A549 (cell line): Measurements from ENCODE around the gene WFDC9. TPM values are rescaled to one million over a fixed set of nuclear protein-coding genes. Genes with fewer than 3 reads are reported as not detected.

Source experiments
- ATAC-seq, 2 experiments: fragments of 200-7000 bp in 1 of 2; fragments of >200 bp in 1 of 2; cut with Nextera tagmentation in 1 of 2; cut with Tn5 transposase in 1 of 2; 3 replicates each; pipeline versions ENCODE4 v1.8.0 to v1.9.1; 2018 to 2020; ENCODE audit warnings: mild to moderate bottlenecking in 1 of 2, moderate library complexity in 1 of 2
- CTCF ChIA-PET: fragments of 300-600 bp; sonication (Branson Sonifier 250); formaldehyde crosslinking; extraction: SDS; loops from one replicate; lab custom pipeline; 2021; ENCODE audit warnings: antibody characterized with exemption, inconsistent platforms; lab: Yijun Ruan, JAX
- POLR2A ChIA-PET: fragments of 350-600 bp; formaldehyde crosslinking; extraction: SDS; loops from one replicate; lab custom pipeline; 2021; ENCODE audit warnings: antibody characterized with exemption, inconsistent platforms; lab: Yijun Ruan, JAX
- DNase-seq, 2 experiments: peaks; one replicate each; pipeline versions ENCODE4 v3.0.0 to v3.0.0-alpha.2; 2011 to 2016; ENCODE audit warnings: low read depth in 1 of 2, low spot score in 1 of 2
- FAIRE-seq: peaks from 2 replicates; lab custom pipeline; 2011; peaks lifted over from hg19 to GRCh38; lab: Jason Lieb, UNC
- H3K27ac ChIP-seq, 2 experiments: fragments of >200 bp; sonication (Bioruptor Twin); formaldehyde crosslinking; 3 replicates each; pipeline ENCODE4 v1.5.1; 2016 to 2017
- H3K4me1 ChIP-seq: fragments of >200 bp; sonication (Bioruptor Twin); formaldehyde crosslinking; 3 replicates; pipeline ENCODE4 v1.6.1; 2016
- H3K4me2 ChIP-seq: fragments of >200 bp; sonication (Bioruptor Twin); formaldehyde crosslinking; 3 replicates; pipeline ENCODE4 v1.6.1; 2016
- H3K4me3 ChIP-seq: fragments of >200 bp; sonication (Bioruptor Twin); formaldehyde crosslinking; 3 replicates; pipeline ENCODE4 v1.5.1; 2016
- H3K9me3 ChIP-seq: fragments of >200 bp; sonication (Bioruptor Twin); formaldehyde crosslinking; 3 replicates; pipeline ENCODE4 v1.6.1; 2016
- CHD4 ChIP-seq: fragments of 200-600 bp; sonication (generic); IDR thresholded peaks from 2 replicates; pipeline ENCODE4 v1.6.1; 2016; ENCODE audit warnings: antibody characterized with exemption, mild to moderate bottlenecking, borderline replicate concordance
- CTCF ChIP-seq: fragments of >200 bp; sonication (Bioruptor Twin); formaldehyde crosslinking; IDR thresholded peaks from 3 replicates; pipeline ENCODE4 v1.5.1; 2016
- ELK1 ChIP-seq: fragments of 150-350 bp; IDR thresholded peaks from 2 replicates; pipeline ENCODE4 v1.6.1; 2014; ENCODE audit warnings: low read depth, mild to moderate bottlenecking, low read length
- FOSL2 ChIP-seq, 2 experiments: fragments of 450-650 bp in 1 of 2; fragments of >200 bp in 1 of 2; sonication (Bioruptor Twin) in 1 of 2; formaldehyde crosslinking; IDR thresholded peaks; 2 replicates each; pipeline versions ENCODE4 v1.5.0 to v1.6.1; 2016 to 2020; ENCODE audit warnings: mild to moderate bottlenecking in 1 of 2, moderate library complexity in 1 of 2
- GATA3 ChIP-seq: IDR thresholded peaks from 2 replicates; pipeline ENCODE4 v1.6.1; 2012; ENCODE audit warnings: borderline replicate concordance
- HEYL ChIP-seq: fragments of 250-450 bp; sonication (Bioruptor Pico); IDR thresholded peaks from 2 replicates; pipeline ENCODE4 v1.8.0; 2021; ENCODE audit warnings: mild to moderate bottlenecking, moderate library complexity
- NPAS2 ChIP-seq: fragments of 250-450 bp; sonication (Bioruptor Pico); IDR thresholded peaks from 2 replicates; pipeline ENCODE4 v1.8.0; 2022; ENCODE audit warnings: mild to moderate bottlenecking, moderate library complexity, borderline replicate concordance
- POLR2A ChIP-seq: IDR thresholded peaks from 2 replicates; pipeline ENCODE4 v1.6.1; 2012; ENCODE audit warnings: mild to moderate bottlenecking, low read length
- RAD21 ChIP-seq, 2 experiments: fragments of >200 bp in 1 of 2; sonication (Bioruptor Twin) in 1 of 2; formaldehyde crosslinking in 1 of 2; IDR thresholded peaks in 1 of 2; conservative IDR thresholded peaks in 1 of 2; 2 replicates in 1 of 2; 3 replicates in 1 of 2; pipeline ENCODE4 v1.6.1; 2012 to 2018; ENCODE audit warnings: inconsistent platforms in 1 of 2
- REST ChIP-seq: fragments of 200-600 bp; sonication (generic); IDR thresholded peaks from 2 replicates; pipeline ENCODE4 v1.6.1; 2016; ENCODE audit warnings: antibody characterized with exemption, mild to moderate bottlenecking, moderate library complexity
- RFX5 ChIP-seq: fragments of 450-650 bp; IDR thresholded peaks from 2 replicates; pipeline ENCODE4 v1.7.1; 2014; ENCODE audit warnings: antibody characterized with exemption, mild to moderate bottlenecking, moderate library complexity
- TFCP2L1 ChIP-seq: fragments of 250-450 bp; sonication (Bioruptor Pico); IDR thresholded peaks from 2 replicates; pipeline ENCODE4 v1.5.0; 2021; ENCODE audit warnings: mild to moderate bottlenecking
- USF2 ChIP-seq: fragments of 450-650 bp; IDR thresholded peaks from 2 replicates; pipeline ENCODE4 v1.6.1; 2014; ENCODE audit warnings: antibody characterized with exemption
- ZC3H11A ChIP-seq: fragments of 450-650 bp; IDR thresholded peaks from 2 replicates; pipeline ENCODE4 v1.6.1; 2014; ENCODE audit warnings: antibody characterized with exemption, mild to moderate bottlenecking
- ZFP36 ChIP-seq: fragments of 450-650 bp; IDR thresholded peaks from 2 replicates; pipeline ENCODE4 v1.6.1; 2014; ENCODE audit warnings: borderline replicate concordance; ENCODE audit not compliant: partially characterized antibody
- WGBS: methylation state at CpG from one replicate; pipeline ENCODE4 v1.1.6; 2017; ENCODE audit errors: missing lambda C conversion rate; 5-methylcytosine and 5-hydroxymethylcytosine counted together
- polyA plus RNA-seq, 4 experiments: library from polyadenylated mRNA; depleted of rRNA in 3 of 4; stranded (reverse); fragments of >200 nt; fragmentation: RNase III in 1 of 4; extraction: RNeasy Plus Mini Kit Qiagen cat#74134 plus additional on column Dnase treatment in 1 of 4; gene quantifications; 2 replicates in 3 of 4; 3 replicates in 1 of 4; pipeline ENCODE4 v1.2.3, GENCODE V29; 2011 to 2017

Gene WFDC9
- polyA plus RNA-seq, 2 of the 4 experiments (the other 2 are of a cell fraction), result not detected

- Histone ChIP-seq H3K4me1 (no peaks in the 10 kb centered on the region), H3K4me2 (no peak overlapping the region), H3K9me3 (no peaks in the 10 kb centered on the region), H3K4me3 (no peak overlapping the region), H3K27ac (no peak overlapping the region)
- ATAC-seq, result no peak
- no peak for DNase-seq
- ChIA-PET POLR2A (no interaction called here), CTCF (no interaction called here)
- no peak for TF ChIP-seq RAD21 (conservative IDR thresholded peaks at IDR 0.05 in 1 of 2, IDR thresholded peaks at IDR 0.05 in 1 of 2)
- no peak for TF ChIP-seq TFCP2L1 (CRISPR knock-in tag)
- no peak for TF ChIP-seq GATA3
- no peak for TF ChIP-seq NPAS2 (CRISPR knock-in tag)
- TF ChIP-seq HEYL (CRISPR knock-in tag), result no peak
- no peak for TF ChIP-seq FOSL2 (IDR thresholded peaks at IDR 0.05)
- no peak for TF ChIP-seq FOSL2 (CRISPR knock-in tag; IDR thresholded peaks at IDR 0.05)
- TF ChIP-seq REST, result no peak
- TF ChIP-seq ZFP36, result no peak
- no peak for TF ChIP-seq ZC3H11A
- no peak for TF ChIP-seq CTCF
- no peak for TF ChIP-seq POLR2A
- TF ChIP-seq ELK1, result no peak
- no peak for FAIRE-seq
Observed at GRCh38 chr20:45581702-45582101, 49.4 kb downstream of the WFDC9 start.

- no peak for ATAC-seq
- POLR2A ChIA-PET, result no interaction called here
Observed at GRCh38 chr20:45579184-45579583, 51.9 kb downstream of the WFDC9 start, which contains the start of gene WFDC8. WFDC8 (minus strand) TSS chr20:45579284; CDS start chr20:45579247, 37 bp downstream.

More at GRCh38 chr20:45579184-45579583, 51.9 kb downstream of the WFDC9 start, which contains the start of gene WFDC8:
- TF ChIP-seq POLR2A (no peak), RFX5 (no peak), RAD21 (conservative IDR thresholded peaks at IDR 0.05 in 1 of 2, IDR thresholded peaks at IDR 0.05 in 1 of 2) (no peak), CHD4 (no peak), USF2 (no peak)
- 18% methylated on average over 4 of the region's 4 CpGs for WGBS
- CTCF ChIA-PET, result interaction anchor here (1.8 kb wide), 1 partner anchor 192 kb away, joined by 9 read pairs; no protein-coding TSS in a partner anchor
- no peak within 1 kb of the TSS for H3K4me3 ChIP-seq
- no peak within 1 kb of the TSS for H3K4me2 ChIP-seq
- no peaks in the 10 kb centered on the region for H3K4me1 ChIP-seq
- H3K27ac ChIP-seq, result no peak within 1 kb of the TSS
- DNase-seq, result no peak
- no peaks in the 10 kb centered on the region for H3K9me3 ChIP-seq
- FAIRE-seq, result no peak
